Ishikawa (cell line): ENCODE measurements around the gene CCK.

Experiments
- EP300 ChIP-seq: IDR thresholded peaks from 2 replicates; pipeline ENCODE4 v1.6.1; 2012; ENCODE audit warnings: borderline replicate concordance
- RAD21 ChIP-seq: IDR thresholded peaks from 2 replicates; pipeline ENCODE4 v1.6.1; 2012; ENCODE audit warnings: low read depth
- REST ChIP-seq: IDR thresholded peaks from 2 replicates; pipeline ENCODE4 v1.6.1; 2012; ENCODE audit warnings: low read depth, mild to moderate bottlenecking
- TAF1 ChIP-seq: IDR thresholded peaks from 2 replicates; pipeline ENCODE4 v1.6.1; 2012; ENCODE audit warnings: low read depth, mild to moderate bottlenecking
- USF1 ChIP-seq: IDR thresholded peaks from 2 replicates; pipeline ENCODE4 v1.6.1; 2012
- YY1 ChIP-seq: IDR thresholded peaks from 2 replicates; pipeline ENCODE4 v1.6.1; 2012; ENCODE audit warnings: low read depth

- TF ChIP-seq YY1 (no peak), RAD21 (no peak), EP300 (no peak), TAF1 (no peak), REST (no peak), USF1 (no peak)
Measured at GRCh38 chr3:42306499-42306898, 40.5 kb upstream of the CCK start.
